Measurements from ENCODE around the gene SGK2. TPM values are rescaled to one million over a fixed set of nuclear protein-coding genes. Genes with fewer than 3 reads are reported as not detected.

SGK2 gene
- total and polyA plus RNA-seq, 2 experiments from 2014 or later, result not detected

GRCh38 chr20:43534016-43534415 lies 24.8 kb upstream of the SGK2 start:
- Histone ChIP-seq H3K9ac (no peak overlapping the region), H3K9me3 (ENCODE audit: low read depth) (no peaks in the 10 kb centered on the region), H2AFZ (no peak overlapping the region), H3F3A (ENCODE audit: insufficient read depth) (no peaks in the 10 kb centered on the region), H3K27ac (no peak overlapping the region), H3K4me1 (ENCODE audit: insufficient read depth) (peaks cover 7% of the 10 kb centered on the region), H3K79me2 (ENCODE audit: insufficient read depth) (no peaks in the 10 kb centered on the region), H4K20me1 (ENCODE audit: insufficient read depth) (no peaks in the 10 kb centered on the region), H3K4me3 (no peak overlapping the region), H3K9me2 (ENCODE audit: insufficient read depth) (no peaks in the 10 kb centered on the region), H3K4me2 (ENCODE audit: unreplicated experiment) (no peak overlapping the region), H3K36me3 (ENCODE audit: low read depth) (no peaks in the 10 kb centered on the region), H3K27me3 (replicated peaks; ENCODE audit: insufficient read depth) (no peaks in the 10 kb centered on the region)
- 98 to 99% methylated on average over 7 of the region's 7 CpGs for WGBS, 2 experiments (ENCODE audit: low coverage in 1 of 2, low lambda C conversion rate in 2 of 2, missing lambda C conversion rate in 2 of 2)
- in situ Hi-C loops (cut with MboI), result loop anchor here (10.0 kb wide), 1 partner anchor 551 kb away; no protein-coding TSS in a partner anchor
- DNase-seq, result no peak
- no peak for TF ChIP-seq EZH2phosphoT487 (IDR thresholded peaks at IDR 0.05; ENCODE audit: insufficient read depth, low read depth)
- TF ChIP-seq EZH2 (IDR thresholded peaks at IDR 0.05; ENCODE audit: insufficient read depth, poor library complexity, severe bottlenecking), result no peak

GRCh38 chr20:43534791-43535350 lies 24.0 kb upstream of the SGK2 start:
- H3F3A ChIP-seq (ENCODE audit: insufficient read depth), result no peaks in the 10 kb centered on the region
- no peak overlapping the region for H3K4me2 ChIP-seq (ENCODE audit: unreplicated experiment)
- no peak for DNase-seq
- H3K79me2 ChIP-seq (ENCODE audit: insufficient read depth), result no peaks in the 10 kb centered on the region
- no peak for TF ChIP-seq EZH2phosphoT487 (IDR thresholded peaks at IDR 0.05; ENCODE audit: insufficient read depth, low read depth)
- no peak for TF ChIP-seq EZH2 (IDR thresholded peaks at IDR 0.05; ENCODE audit: insufficient read depth, poor library complexity, severe bottlenecking)
- H2AFZ ChIP-seq, result no peak overlapping the region
- no peaks in the 10 kb centered on the region for H3K36me3 ChIP-seq (ENCODE audit: low read depth)
- H3K9ac ChIP-seq, result no peak overlapping the region
- H3K27me3 ChIP-seq (replicated peaks; ENCODE audit: insufficient read depth), result no peaks in the 10 kb centered on the region
- no peaks in the 10 kb centered on the region for H3K9me2 ChIP-seq (ENCODE audit: insufficient read depth)
- H4K20me1 ChIP-seq (ENCODE audit: insufficient read depth), result no peaks in the 10 kb centered on the region
- H3K27ac ChIP-seq, result no peak overlapping the region
- H3K9me3 ChIP-seq (ENCODE audit: low read depth), result no peaks in the 10 kb centered on the region
- in situ Hi-C loops (cut with MboI), result loop anchor here (10.0 kb wide), 1 partner anchor 550 kb away; no protein-coding TSS in a partner anchor
- peaks cover 7% of the 10 kb centered on the region for H3K4me1 ChIP-seq (ENCODE audit: insufficient read depth)
- H3K4me3 ChIP-seq, result no peak overlapping the region
- WGBS, 2 experiments (ENCODE audit: low coverage in 1 of 2, low lambda C conversion rate in 2 of 2, missing lambda C conversion rate in 2 of 2), result 84 to 91% methylated on average over 8 of the region's 8 CpGs

GRCh38 chr20:43535370-43536004 lies 23.3 kb upstream of the SGK2 start:
- Histone ChIP-seq H3K27me3 (replicated peaks; ENCODE audit: insufficient read depth) (no peaks in the 10 kb centered on the region), H3K4me1 (ENCODE audit: insufficient read depth) (peaks cover 7% of the 10 kb centered on the region), H3K4me2 (ENCODE audit: unreplicated experiment) (no peak overlapping the region), H2AFZ (no peak overlapping the region), H3K36me3 (ENCODE audit: low read depth) (no peaks in the 10 kb centered on the region), H4K20me1 (ENCODE audit: insufficient read depth) (no peaks in the 10 kb centered on the region), H3K9me2 (ENCODE audit: insufficient read depth) (no peaks in the 10 kb centered on the region), H3K79me2 (ENCODE audit: insufficient read depth) (no peaks in the 10 kb centered on the region), H3K27ac (no peak overlapping the region), H3K9me3 (ENCODE audit: low read depth) (no peaks in the 10 kb centered on the region), H3K4me3 (no peak overlapping the region), H3K9ac (no peak overlapping the region), H3F3A (ENCODE audit: insufficient read depth) (no peaks in the 10 kb centered on the region)
- no peak for DNase-seq
- 58 to 74% methylated on average over 7 of the region's 7 CpGs for WGBS, 2 experiments (ENCODE audit: low coverage in 1 of 2, low lambda C conversion rate in 2 of 2, missing lambda C conversion rate in 2 of 2)
- in situ Hi-C loops (cut with MboI), result loop anchor here (10.0 kb wide), 1 partner anchor 549 kb away; no protein-coding TSS in a partner anchor
- no peak for TF ChIP-seq EZH2phosphoT487 (IDR thresholded peaks at IDR 0.05; ENCODE audit: insufficient read depth, low read depth)
- TF ChIP-seq EZH2 (IDR thresholded peaks at IDR 0.05; ENCODE audit: insufficient read depth, poor library complexity, severe bottlenecking), result no peak

GRCh38 chr20:43536041-43536816 lies 22.6 kb upstream of the SGK2 start:
- Histone ChIP-seq H3K27ac (no peak overlapping the region), H3K79me2 (ENCODE audit: insufficient read depth) (no peaks in the 10 kb centered on the region), H3K4me3 (no peak overlapping the region), H3K9ac (no peak overlapping the region), H4K20me1 (ENCODE audit: insufficient read depth) (no peaks in the 10 kb centered on the region), H3K9me3 (ENCODE audit: low read depth) (no peaks in the 10 kb centered on the region), H3K36me3 (ENCODE audit: low read depth) (no peaks in the 10 kb centered on the region), H3K9me2 (ENCODE audit: insufficient read depth) (no peaks in the 10 kb centered on the region), H3F3A (ENCODE audit: insufficient read depth) (no peaks in the 10 kb centered on the region), H3K27me3 (replicated peaks; ENCODE audit: insufficient read depth) (no peaks in the 10 kb centered on the region), H3K4me2 (ENCODE audit: unreplicated experiment) (no peak overlapping the region), H3K4me1 (ENCODE audit: insufficient read depth) (peaks cover 11% of the 10 kb centered on the region), H2AFZ (no peak overlapping the region)
- DNase-seq, result no peak
- 86 to 92% methylated on average over 19 of the region's 19 CpGs for WGBS, 2 experiments (ENCODE audit: low coverage in 1 of 2, low lambda C conversion rate in 2 of 2, missing lambda C conversion rate in 2 of 2)
- in situ Hi-C loops (cut with MboI), result loop anchor here (10.0 kb wide), 1 partner anchor 549 kb away; no protein-coding TSS in a partner anchor
- TF ChIP-seq EZH2 (IDR thresholded peaks at IDR 0.05; ENCODE audit: insufficient read depth, poor library complexity, severe bottlenecking) (no peak), EZH2phosphoT487 (IDR thresholded peaks at IDR 0.05; ENCODE audit: insufficient read depth, low read depth) (no peak)

Data from GM23248 (cell line).